GM21737 (cell line): ENCODE measurements around the gene GPRIN2.

ENCODE experiments used
- ATAC-seq: cut with Tn5 transposase; IDR thresholded peaks from one replicate; pipeline ENCODE4 v1.9.1; 2021; ENCODE audit warnings: mild to moderate bottlenecking, moderate library complexity; ENCODE audit not compliant: unreplicated experiment

GPRIN2 gene

GRCh38 chr10:46549171-46550075 lies 7.0 kb downstream of the GPRIN2 start:
- ATAC-seq: no peak

DNA sequence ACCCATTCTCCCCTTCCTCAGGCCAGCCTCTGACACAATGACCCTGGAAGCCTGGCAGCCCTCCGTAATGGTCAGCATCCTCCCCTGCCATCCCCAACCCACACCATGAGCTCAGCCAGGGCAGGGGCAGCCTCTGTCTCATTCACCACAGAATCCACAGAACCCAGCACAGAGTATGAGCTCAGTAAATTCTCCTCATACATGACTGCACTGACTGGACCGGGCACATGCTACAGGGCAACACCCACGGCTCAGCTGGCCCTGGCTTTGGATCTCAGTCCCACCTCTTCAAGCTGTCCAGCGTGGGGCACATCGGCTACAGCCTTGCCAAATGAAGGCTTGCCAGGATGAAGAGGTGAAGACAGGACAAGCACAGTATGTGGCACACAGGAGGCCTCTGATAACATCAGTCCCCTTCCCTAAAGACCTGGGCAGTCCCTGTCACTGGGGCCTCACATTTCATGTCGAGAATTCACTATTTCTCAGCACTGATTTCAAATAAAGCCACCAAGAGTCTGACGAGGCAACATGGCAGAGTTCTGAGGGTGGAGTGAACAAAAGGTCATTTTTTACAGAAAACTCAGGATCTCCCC lies 7.9 kb downstream of the GPRIN2 start:
- ATAC-seq: no peak

- no peak for ATAC-seq
Measured at GRCh38 chr10:46547541-46548497, 8.6 kb downstream of the GPRIN2 start.

GRCh38 chr10:46546591-46547540 lies 9.6 kb downstream of the GPRIN2 start:
- no peak for ATAC-seq

GRCh38 chr10:46545861-46546590 lies 10.4 kb downstream of the GPRIN2 start:
- no peak for ATAC-seq

- no peak for ATAC-seq
Measured at GRCh38 chr10:46544989-46545791, 11.3 kb downstream of the GPRIN2 start.

DNA sequence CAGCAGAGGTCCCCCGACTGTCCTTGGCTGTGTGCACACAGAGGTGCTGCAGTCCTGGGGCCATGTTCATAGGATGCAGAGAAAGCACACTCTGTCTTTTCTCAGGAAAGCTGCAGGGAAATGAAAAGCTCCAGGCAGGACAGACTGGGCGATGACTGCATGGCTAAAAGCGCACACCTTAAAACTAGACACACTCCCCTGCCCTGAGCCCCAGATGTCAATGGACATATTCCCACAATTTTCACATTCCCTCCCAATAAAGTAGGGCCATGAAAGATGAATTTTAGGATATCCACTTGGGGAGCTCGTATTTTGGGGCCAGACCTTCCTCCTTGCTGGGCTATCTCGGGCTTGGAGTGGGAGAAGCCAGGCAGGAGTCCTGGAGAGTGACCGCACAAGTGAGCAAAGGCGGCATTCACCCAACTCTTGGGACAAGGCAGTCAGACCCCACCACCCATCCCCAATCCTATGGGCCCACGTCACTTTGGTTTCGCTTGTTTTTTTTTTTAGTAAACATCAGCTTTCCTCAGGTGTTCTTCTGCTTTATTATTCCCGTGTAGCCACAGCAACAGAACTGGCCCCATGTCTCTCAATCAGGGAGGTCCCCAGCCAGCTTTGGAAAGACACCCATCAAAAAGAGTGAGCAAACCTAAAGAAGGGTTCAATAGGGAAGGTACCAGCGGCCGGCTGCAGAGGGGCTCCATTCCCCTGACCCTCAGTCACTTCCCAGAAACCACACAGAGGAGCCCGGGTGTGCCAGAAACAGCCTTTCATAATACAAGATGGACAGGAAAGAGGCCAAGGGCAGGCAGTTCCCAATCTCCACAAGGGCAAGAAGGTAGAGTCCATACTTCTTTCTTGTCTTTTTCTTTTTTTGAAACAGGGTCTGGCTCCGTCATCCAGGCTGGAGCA lies 12.7 kb downstream of the GPRIN2 start:
- no peak for ATAC-seq

- no peak for ATAC-seq
Measured at GRCh38 chr10:46542567-46543465, 13.6 kb downstream of the GPRIN2 start.

DNA sequence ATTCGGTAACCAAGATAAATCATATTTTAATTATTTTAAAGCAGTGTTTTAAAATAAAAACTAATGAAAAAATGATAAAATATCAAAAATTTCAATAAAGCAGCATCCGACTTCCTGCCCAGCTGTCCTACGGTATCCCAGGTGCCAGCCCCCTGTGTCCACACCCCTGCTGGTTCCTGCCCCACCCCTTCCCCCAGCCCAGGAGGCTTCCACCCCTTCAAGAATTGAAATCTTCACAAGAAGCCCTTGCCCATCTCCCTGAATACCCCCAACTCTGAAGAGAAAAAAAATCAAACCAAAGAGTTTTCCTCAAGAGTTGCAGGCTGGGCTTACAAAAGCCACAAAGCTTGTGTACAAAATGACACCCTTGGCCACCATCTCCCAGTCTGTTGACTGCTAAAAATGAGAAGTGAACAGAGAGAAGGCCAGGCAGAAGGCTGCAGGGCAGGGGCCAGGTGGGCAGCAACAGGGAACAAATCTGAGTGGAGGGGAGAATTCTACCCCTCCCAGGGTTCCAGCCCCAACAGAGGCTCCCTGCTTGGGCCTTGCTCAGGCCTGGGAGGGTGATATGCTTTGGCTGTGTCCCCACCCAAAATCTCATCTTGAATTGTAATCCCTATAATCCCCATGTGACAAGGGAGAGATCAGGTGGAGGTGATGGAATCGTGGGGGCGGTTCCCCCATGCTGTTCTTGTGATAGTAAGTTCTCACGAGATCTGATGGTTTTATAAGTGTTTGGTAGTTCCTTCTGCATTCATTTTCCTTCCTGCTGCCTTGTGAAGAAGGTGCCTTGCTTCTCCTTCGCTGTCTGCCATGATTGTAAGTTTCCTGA lies 14.5 kb downstream of the GPRIN2 start:
- ATAC-seq: no peak

GRCh38 chr10:46541017-46541661 lies 15.3 kb downstream of the GPRIN2 start:
- ATAC-seq: no peak

DNA sequence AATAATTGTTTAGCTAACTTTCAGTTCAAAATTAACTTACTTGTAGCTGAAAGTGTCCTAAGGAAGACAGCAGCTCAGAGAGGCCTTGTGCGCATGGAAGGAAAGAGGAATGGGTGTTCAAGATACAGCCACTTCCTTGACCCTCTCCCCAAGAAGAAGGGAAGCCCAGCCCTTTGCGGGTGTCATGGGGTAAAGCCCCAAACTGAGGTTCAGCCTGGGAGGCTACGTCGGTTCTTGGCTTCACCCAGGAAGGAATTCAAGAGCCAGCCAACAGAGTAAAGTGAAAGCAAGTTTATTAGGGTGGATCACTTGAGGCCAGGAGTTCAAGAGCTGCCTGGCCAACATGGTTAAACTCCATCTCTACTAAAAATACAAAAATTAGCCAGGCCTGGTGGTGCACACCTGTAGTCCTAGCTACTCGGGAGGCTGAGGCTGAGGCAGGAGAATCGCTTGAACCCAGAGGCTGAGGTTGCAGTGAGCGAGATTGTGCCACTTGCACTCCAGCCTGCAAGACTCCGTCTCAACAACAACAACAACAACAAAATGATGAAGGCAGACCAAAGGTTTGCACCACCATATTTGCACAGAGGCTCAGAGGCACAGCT lies 15.9 kb downstream of the GPRIN2 start:
- no peak for ATAC-seq

- ATAC-seq: no peak
Measured at GRCh38 chr10:46539596-46540411, 16.7 kb downstream of the GPRIN2 start.

DNA sequence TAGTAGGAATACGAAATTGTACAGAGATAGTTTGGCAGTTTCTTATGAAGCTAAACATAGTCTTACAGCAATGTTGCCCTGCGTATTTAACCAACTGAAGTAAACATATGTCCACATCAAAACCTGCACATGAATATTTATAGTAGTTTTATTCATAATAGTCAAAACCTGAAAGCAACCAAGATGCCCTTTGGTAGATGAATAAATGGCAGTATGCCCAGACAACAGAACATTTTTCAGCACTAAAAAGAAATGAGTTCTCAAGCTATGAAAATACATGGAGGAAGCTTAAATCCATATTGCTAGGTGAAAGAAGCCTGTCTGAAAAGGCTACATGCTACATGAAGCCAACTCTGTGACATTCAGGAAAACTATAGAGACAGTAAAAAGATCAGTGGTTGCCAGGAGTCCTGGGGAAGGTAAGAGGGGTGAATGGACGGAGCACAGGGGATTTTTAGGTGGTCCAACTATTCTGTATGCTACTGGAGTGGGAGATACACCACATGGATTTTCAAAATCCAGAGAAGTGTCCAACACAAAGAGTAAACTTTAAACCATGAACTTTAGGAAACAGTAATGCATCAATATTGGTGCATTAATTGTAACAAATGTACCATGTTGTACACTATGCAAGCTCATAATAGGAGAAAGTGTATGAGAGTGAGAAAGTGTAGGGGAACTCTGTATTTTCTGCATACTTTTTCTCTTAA lies 17.6 kb downstream of the GPRIN2 start:
- no peak for ATAC-seq
